Esophagus squamous epithelium (tissue), 4 donors: ENCODE measurements around the gene CCL1.

Experiments used
- POLR2A ChIP-seq, 4 donors: fragments of 450-650 bp; IDR thresholded peaks; one replicate each; pipeline ENCODE4 v1.6.1; 2017; ENCODE audit warnings: antibody characterized with exemption in 4 of 4, mild to moderate bottlenecking in 4 of 4, moderate library complexity in 3 of 4
- TF ChIP-seq, protein P1 (sequence below), 6 experiments: fragments of 450-650 bp in 4 of 6; fragments of 200-600 bp in 2 of 6; sonication (generic) in 2 of 6; IDR thresholded peaks; one replicate each; pipeline ENCODE4 v1.5.1; 2016 to 2019; ENCODE audit warnings: antibody characterized with exemption in 6 of 6, mild to moderate bottlenecking in 4 of 6, moderate library complexity in 4 of 6

DNA sequence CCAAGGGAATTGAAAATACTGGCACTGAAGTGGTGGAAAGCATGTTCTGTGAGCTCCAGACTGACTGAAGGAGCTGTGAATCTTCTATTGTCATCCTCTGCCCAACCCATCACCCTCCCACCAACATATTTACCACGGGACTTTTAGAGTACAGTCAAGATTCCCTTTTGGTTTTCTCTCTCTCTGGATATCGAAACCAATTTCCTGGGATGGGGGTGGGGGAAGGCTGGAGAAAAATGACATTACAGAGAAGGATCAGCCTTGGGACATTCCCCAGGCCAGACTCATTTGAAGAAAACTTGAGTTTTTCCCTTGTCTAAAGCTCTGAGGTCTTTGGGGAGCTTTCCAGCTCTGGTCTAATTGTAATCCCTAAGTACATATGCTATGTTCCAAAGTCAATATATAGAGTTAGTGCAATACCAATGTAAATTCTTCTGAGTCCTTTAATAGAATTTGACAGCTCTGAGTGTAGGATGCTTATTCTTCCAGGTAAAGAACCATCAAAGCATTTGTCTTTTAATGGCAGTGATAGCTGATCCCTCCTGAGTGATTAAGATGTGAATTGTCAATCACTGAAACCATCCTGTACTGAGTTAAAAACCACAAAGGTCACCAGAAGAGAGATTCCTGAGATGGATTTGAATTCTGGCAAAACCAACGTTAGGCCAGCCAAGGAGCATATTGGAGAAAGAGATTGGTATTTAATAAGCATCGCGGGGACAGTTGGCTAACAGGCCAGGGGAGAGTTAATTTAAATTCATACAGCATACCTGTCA is 48.8 kb upstream of the CCL1 start:
- TF ChIP-seq, protein P1, sequence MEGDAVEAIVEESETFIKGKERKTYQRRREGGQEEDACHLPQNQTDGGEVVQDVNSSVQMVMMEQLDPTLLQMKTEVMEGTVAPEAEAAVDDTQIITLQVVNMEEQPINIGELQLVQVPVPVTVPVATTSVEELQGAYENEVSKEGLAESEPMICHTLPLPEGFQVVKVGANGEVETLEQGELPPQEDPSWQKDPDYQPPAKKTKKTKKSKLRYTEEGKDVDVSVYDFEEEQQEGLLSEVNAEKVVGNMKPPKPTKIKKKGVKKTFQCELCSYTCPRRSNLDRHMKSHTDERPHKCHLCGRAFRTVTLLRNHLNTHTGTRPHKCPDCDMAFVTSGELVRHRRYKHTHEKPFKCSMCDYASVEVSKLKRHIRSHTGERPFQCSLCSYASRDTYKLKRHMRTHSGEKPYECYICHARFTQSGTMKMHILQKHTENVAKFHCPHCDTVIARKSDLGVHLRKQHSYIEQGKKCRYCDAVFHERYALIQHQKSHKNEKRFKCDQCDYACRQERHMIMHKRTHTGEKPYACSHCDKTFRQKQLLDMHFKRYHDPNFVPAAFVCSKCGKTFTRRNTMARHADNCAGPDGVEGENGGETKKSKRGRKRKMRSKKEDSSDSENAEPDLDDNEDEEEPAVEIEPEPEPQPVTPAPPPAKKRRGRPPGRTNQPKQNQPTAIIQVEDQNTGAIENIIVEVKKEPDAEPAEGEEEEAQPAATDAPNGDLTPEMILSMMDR (IDR thresholded peaks at IDR 0.05) = no peak
- no peak for TF ChIP-seq POLR2A (IDR thresholded peaks at IDR 0.05)
